Stimulated activated CD4-positive, alpha-beta T cell treated with anti-CD3 and anti-CD28 coated beads, Interleukin-12 subunit alpha, Interleukin-12 subunit beta, amount 100 ng/mL, for 4 hours (primary cell): ENCODE results near the gene TPPP.
"Not testable (repeated sequence)": the region's sequence is repeated elsewhere in the genome, so short reads cannot be mapped to it uniquely, and the experiment has no call there.

ENCODE experiments used
- DNase-seq: peaks from one replicate; pipeline ENCODE4 v3.0.0-alpha.2; 2020

TPPP gene

GRCh38 chr5:643811-644271 is 49.3 kb downstream of the TPPP start:
- DNase-seq, result no peak

GRCh38 chr5:643351-643801 is 49.8 kb downstream of the TPPP start:
- DNase-seq, result no peak

DNA sequence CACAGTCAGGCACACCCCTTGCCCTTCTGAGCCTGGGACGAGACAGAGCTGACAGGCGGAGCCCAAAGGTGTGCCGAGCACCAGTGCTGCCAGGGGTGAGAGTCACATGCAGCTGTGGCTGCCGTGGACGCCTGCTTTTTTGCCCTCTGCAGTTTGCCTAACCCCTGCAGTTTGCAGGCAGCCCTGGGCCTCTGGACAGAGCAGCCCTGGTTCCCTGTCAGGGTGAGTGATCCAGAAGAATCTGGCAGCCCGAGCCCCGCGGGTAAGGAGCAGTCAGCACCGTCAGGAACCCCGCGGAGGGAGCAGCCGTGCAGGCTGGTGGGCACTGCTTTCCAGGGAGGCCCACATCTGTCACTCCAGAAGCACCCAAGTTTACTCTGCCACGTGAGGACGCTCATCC is 50.7 kb downstream of the TPPP start:
- DNase-seq, result no peak

DNA sequence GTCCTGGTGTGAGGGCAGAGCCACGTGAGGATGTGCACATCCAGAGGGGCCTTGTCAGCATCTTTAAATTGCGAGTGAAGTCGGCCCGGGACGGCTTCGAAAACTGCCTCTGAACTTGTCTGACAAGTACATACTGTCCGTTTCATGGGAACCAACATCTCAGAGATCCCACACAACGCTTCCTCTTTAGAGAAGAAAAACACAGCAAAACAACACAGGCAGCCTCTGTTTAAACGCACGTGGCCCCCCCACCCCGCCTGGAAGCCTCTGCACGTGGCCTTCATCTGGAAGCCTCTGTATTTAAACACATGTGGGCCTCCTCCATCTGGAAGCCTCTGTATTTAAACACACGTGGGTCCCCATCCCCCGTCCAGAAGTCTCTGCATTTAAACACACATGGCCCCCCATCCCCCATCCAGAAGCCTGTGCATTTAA is 51.8 kb downstream of the TPPP start:
- no peak for DNase-seq

GRCh38 chr5:640461-641330 is 52.5 kb downstream of the TPPP start:
- DNase-seq, result no peak

- DNase-seq, result no peak
Observed at GRCh38 chr5:639584-640213, 53.5 kb downstream of the TPPP start.

- no peak for DNase-seq
Observed at GRCh38 chr5:639253-639530, 54.0 kb downstream of the TPPP start.

- DNase-seq, result no peak
Observed at GRCh38 chr5:638501-639252, 54.5 kb downstream of the TPPP start.

DNA sequence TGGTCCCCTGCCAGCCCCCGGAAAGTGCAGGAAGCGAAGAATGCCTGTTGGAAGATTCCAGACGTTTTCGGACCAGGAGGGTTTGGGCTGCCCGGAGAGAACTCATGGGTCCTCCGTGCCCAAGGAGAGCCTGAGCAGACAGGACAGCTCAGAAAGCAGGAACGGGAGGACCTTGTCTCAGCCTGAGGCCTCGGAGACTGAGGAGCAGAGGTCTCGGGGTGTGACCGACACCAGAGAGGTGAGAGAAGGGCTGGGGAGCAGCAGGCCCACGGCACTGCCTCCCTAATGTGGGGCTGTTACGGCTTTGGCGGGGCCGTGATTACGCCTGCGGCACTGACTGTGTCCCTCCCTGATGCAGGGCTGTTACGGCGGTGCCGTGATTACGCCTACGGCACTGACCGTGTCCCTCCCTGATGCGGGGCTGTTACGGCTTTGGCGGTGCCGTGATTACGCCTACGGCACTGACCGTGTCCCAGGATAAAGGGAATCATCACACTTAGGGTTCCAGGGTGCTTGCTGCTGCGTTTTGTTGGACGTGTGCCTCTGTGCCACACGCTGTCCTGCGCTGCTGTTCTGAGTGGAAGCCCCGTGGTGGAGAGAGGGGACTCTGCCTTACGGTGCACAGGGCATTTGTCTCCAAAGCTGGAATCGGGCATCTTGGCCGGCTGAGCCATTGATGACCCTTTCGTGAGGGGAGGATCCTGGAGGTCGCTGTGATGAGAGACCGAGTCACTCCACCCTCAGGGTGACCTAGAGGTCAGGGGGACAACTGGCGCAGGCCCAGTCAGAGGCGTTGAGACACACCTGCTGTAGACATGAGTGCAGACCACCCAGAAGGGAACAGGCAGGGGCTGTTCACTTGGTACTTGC is 55.3 kb downstream of the TPPP start:
- no peak for DNase-seq

- no peak for DNase-seq
Observed at GRCh38 chr5:636951-637350, 56.2 kb downstream of the TPPP start.

GRCh38 chr5:635306-636055 is 57.7 kb downstream of the TPPP start:
- DNase-seq, result no peak

GRCh38 chr5:634191-634590 is 59.0 kb downstream of the TPPP start:
- no peak for DNase-seq

GRCh38 chr5:633501-633955 is 59.6 kb downstream of the TPPP start:
- DNase-seq, result no peak

- not testable (repeated sequence) for DNase-seq
Observed at GRCh38 chr5:628351-629205, 64.6 kb downstream of the TPPP start.

GRCh38 chr5:627840-628239 is 65.3 kb downstream of the TPPP start:
- DNase-seq, result no peak

GRCh38 chr5:626850-627249 is 66.3 kb downstream of the TPPP start:
- DNase-seq, result no peak

GRCh38 chr5:625516-625915 is 67.6 kb downstream of the TPPP start:
- DNase-seq, result no peak

GRCh38 chr5:624951-625230 is 68.3 kb downstream of the TPPP start:
- no peak for DNase-seq

- DNase-seq, result no peak
Observed at GRCh38 chr5:624118-624950, 68.8 kb downstream of the TPPP start.

DNA sequence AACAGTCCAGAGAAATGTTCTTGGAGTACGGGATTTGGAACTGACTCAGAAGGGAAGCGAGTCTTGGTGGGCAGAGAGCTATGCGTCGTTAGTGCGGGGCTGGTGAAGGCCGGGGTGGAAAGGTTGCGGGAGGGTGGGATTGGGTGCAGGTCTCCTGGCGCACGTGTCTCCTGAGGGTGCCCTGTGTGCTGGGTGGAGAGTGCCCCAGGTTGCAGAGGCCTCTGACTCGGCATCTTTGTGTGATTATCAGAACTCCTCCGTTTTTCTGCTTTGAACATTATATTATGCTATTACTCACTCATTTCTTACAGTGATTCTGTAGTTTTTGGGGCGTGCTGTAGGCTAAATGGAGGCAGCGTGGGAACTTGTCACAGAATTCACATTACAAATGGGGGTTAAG is 69.6 kb downstream of the TPPP start:
- DNase-seq, result no peak
